GM20431 (cell line): ENCODE results near the gene TLR5.
"Not testable (repeated sequence)": the region's sequence is repeated elsewhere in the genome, so short reads cannot be mapped to it uniquely, and the experiment has no call there.

ENCODE experiments used
- in situ Hi-C: fragments of 300-500 bp; cut with MseI, MboI; formaldehyde crosslinking; loops from one replicate; pipeline ENCODE4 v1.15.0; 2020; ENCODE audit warnings: low sequenced_read_pairs; ENCODE audit not compliant: unreplicated experiment

The TLR5 gene, protein sequence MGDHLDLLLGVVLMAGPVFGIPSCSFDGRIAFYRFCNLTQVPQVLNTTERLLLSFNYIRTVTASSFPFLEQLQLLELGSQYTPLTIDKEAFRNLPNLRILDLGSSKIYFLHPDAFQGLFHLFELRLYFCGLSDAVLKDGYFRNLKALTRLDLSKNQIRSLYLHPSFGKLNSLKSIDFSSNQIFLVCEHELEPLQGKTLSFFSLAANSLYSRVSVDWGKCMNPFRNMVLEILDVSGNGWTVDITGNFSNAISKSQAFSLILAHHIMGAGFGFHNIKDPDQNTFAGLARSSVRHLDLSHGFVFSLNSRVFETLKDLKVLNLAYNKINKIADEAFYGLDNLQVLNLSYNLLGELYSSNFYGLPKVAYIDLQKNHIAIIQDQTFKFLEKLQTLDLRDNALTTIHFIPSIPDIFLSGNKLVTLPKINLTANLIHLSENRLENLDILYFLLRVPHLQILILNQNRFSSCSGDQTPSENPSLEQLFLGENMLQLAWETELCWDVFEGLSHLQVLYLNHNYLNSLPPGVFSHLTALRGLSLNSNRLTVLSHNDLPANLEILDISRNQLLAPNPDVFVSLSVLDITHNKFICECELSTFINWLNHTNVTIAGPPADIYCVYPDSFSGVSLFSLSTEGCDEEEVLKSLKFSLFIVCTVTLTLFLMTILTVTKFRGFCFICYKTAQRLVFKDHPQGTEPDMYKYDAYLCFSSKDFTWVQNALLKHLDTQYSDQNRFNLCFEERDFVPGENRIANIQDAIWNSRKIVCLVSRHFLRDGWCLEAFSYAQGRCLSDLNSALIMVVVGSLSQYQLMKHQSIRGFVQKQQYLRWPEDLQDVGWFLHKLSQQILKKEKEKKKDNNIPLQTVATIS

DNA sequence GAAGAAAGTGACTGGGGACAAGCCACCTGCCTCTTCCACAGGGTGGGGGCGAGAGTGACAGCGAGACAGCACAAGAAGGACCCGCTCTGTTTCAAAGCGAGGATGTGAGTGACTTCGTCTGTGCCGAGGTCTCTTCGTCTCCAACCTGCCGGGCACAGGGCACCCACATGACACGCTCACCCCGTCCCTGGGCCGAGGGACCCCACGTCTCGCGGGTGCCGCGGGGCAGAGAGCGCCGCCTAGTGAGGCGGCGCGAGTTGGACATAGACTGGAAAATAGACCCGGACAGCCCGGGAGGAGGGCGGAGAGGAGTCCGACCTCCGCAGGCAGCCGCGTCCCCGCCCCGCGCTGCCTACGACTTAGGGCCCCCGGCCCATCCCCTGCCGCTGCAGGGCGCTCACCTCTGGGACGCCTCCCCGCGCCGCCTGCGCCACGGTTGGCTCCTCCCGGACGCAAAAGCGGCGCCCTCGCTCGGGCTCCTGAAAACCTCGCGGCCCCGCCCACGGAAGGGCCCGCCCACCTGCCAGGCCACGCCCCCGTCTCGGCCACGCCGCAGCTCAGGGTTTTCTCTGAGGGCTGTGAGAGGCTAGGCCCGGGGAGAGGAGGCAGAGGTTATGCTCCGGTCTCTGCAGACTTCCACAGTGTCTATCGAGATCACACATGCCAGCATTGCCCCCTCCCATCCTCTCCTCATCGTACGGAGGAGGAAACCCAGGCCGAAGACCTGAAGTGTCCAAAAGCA is at the start of gene TLR5:
Gene TLR5, minus strand, starts transcription at position 454 of the 742 bp plus-strand sequence. CDS start 30,217 bp downstream, outside the sequence.
- in situ Hi-C loops = no loop called here

DNA sequence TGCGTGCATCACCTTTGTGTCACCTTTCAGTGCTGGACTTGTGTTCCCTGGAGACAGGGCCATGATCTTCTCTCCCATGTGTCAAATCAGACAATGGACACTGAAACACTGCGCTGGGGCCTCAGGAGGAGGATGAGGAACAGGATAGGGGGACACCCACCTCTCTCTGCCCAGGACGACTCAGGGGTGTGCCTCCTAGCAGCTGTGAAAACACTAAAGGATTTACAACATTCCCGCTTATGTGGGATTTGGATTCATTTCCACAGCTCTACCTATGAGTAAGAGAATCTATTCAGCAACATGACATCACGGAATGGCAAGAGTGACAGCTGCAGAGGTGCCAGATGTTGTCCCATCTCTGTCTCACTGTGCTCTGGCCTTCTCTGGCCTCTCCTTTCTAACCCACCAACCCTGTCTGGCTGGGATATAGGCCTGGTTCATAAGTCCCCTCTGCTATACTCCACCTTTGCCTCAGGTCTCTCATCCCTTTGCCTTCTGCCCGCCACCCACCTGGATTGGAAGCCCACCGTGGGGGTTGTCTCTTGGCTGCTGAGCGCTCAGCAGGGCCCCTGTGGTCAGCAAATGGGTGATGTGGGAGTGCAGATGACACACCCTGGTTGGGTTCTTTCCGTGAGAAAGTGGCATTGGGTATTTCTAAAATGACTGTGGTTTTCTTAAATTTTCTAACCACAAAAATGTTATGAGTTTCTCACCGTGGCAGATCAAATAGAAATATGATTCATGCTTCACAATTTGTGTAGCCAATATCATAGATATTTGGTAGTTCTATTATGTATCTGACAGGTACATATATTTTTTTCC is 47.1 kb upstream of the TLR5 start:
- in situ Hi-C loops = no loop called here

DNA sequence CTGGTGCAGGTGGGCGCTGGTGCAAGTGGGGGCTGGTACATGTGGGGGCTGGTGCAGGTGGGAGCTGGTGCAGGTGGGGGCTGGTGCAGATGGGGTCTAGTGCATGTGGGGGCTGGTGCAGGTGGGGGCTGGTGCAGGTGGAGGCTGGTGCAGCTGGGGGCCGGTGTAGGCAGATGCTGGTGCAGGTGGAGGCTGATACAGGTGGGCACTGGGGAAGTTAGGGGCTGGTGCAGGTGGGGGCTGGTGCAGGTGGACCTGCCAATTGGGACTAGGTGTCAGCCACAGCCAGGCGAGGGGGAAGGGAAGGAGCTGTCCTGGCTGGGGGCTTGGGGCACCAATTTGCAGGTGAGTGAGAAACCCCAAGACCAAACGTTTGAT is 46.5 kb upstream of the TLR5 start:
- in situ Hi-C loops = no loop called here

DNA sequence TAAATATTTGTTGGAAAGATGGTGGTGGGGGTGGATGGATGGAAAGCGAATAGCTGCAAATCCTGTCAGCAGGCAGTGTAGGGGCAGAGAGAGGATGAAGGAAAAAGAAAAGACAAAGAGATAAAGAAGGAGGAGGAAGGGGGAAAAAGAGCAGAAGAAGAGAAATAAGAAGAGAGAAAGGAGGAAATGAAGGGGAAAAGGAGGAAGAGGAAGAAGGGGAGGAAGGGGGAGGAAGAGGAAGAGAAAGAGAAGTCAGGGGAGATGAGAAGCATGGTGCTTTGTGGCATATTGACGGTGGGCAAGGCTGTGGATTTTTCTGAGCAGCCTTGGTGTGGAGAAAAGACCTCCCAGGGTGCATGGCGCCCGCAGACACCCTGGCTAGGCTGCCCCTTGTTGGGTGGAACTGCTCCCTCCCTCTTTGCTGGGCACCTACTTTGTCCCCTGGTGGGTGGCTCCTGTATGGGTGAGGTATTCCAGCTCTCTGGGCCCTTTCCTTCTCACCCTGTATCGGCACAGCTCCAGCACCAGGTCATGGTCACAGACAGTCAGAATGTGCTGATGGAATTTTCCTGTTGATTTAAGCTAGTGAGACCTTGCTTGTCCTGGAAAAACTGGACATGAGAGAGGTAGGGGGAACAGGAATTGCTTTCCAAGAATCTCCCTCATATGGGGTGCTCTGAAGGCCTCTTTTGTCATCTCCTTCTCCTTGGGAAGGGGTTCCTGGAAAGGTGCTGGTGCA is 45.7 kb upstream of the TLR5 start:
- in situ Hi-C loops = no loop called here

DNA sequence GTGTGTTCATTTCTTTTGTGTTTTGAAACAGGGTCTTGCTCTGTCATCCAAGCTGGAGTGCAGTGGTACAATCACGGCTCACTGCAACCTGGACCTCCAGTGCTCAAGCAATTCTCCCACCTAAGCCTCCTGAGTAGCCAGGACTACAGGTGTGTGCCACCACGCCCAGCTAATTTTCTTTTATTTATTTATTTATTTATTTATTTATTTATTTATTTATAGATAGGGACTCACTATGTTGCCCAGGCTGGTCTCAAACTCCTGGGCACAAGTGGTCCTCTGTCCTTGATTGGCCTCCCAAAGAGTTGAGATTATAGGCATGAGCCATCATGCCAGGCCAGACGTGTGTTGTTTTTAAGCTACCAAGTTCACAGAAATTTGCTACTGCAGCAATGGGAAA is 43.8 kb upstream of the TLR5 start:
- in situ Hi-C loops = no loop called here

DNA sequence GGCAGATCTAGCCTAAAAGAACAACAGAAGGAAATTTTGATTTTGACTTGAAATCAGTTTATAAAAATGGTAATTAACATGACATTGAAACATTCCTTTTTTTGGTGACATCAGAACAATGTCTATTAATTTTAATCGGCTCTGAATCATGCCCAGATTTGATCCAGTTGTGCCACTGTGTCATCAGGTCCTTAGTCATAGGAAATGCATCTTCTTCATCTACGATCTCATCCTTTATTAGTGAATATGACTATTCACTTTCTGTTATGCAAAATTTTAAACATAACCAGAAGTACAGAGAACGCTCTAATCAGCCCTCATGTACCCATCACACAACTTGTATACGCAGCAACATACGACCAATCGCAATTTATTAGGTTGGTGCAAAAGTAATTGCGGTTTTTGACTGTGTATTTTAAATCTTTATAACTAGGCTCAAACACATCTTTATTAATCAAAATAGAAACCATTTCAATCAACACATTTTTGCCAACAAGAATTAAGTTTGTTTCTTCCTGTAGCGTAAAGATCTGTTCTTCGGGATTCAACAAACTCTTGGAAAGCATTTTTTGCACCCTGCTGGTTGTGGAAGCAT is 40.3 kb upstream of the TLR5 start:
- in situ Hi-C loops = no loop called here

DNA sequence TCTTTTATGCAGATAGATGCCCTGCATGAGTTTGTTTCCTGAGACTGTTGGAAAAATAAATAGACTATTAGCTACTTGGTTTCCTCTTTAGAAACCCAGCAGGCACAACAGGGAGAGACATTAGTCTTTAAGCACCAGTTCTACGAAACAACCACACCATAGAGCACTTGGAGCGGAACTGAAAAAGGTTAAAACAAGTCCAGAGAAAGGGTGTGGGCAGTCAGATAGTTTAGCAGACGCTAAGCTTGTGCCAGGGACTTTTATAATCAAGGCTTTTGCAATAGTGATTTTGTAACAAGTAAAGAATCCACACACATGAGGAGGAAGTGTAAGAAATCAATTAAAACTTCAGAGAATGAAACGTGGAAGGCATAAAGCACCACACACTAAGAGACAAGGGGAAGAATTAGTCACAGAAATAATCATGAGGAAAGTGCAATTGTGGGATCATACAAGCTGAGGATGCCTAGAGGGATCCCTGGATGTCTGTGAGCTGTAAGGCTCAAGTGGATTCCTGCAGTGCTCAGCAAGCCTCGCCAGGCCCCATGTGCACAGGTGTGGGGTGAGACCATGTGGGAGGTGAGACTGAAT is 37.8 kb upstream of the TLR5 start:
- in situ Hi-C loops = no loop called here

GRCh38 chr1:223179786-223180185 is 36.7 kb upstream of the TLR5 start:
- in situ Hi-C loops = no loop called here

DNA sequence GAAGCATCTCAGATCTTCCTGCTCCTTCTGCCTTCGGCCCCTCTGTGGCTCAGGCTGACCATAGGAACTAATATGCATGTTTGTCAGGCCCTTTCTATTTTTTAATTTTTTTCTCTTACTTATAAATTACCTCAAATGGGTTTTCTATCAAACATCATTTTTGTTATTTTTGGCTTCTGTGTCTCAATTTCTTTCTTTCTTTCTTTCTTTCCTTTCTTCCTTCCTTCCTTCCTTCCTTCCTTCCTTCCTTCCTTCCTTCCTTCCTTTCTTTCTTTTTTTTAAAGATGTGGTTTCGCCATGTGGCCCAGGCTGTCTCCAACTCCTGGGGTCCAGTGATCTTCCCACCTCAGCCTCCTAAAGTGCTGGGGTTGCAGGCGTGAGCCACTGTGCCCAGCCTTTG is 36.2 kb upstream of the TLR5 start:
- in situ Hi-C loops = no loop called here

GRCh38 chr1:223177681-223178080 is 34.6 kb upstream of the TLR5 start:
- in situ Hi-C loops = no loop called here

- in situ Hi-C loops = no loop called here
Measured at GRCh38 chr1:223176437-223176836, 33.4 kb upstream of the TLR5 start.

GRCh38 chr1:223175633-223176032 is 32.6 kb upstream of the TLR5 start:
- in situ Hi-C loops = no loop called here

DNA sequence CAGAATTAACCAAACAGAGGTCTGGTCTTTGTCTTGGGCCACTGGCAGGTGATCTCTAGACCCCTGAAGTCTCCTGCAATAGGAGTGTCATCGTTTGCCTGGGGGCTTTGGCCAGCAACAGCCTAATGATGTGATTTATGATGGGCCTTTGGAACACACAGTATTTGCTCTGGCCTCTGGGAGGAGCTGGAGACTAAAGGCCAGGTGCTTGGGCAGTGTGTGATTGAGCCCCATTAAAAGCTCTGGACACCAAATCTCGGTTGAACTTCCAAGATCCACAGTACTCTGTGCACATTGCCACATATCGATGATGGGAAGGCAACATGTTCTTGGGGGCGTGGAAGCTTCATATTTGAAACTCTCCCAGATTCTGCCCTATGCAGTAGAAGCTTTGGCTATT is 32.0 kb upstream of the TLR5 start:
- in situ Hi-C loops = no loop called here

- in situ Hi-C loops = not testable (repeated sequence)
Measured at GRCh38 chr1:223169458-223169857, 26.4 kb upstream of the TLR5 start.

DNA sequence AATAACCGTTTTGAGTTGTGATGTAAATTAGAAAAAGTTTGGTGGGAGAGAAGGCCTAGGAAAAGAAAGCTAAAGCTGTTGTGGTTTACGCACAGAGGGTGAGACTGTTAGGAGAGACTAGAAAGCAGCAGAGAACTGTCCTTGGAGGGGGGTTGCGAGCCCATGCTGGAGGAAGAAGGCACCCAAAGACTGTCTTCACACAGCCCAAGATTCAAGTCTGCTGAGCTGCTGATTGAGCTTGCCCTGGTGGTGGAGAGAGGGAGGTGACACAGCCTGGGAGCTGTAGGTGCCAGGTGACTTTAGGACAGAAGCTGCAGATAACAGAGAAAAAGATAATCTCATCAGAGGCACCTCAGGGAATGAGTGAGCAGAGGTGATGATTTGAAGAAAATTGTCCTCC is 18.3 kb upstream of the TLR5 start:
- in situ Hi-C loops = no loop called here

DNA sequence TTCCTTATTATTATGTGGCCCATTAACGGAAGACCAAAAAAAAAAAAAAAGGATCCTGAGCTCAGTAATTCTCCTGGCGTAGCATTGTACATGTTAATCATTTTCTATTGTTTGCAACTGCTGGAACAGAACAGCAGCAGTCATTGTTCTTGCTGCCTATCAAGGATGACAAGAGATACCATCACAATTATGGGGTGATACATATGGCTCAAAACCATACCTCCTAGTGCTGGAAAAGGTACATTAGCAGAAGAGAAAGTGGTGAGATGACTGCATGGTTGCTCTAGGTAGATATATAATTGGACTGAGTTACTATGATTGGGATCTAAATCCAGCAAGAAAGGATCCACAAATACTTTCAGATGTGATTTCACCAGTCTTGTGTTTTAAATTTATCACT is 13.3 kb upstream of the TLR5 start:
- in situ Hi-C loops = no loop called here

- in situ Hi-C loops = no loop called here
Measured at GRCh38 chr1:223155153-223155552, 12.1 kb upstream of the TLR5 start.
